ENCODE data around the gene SSBP3. TPM values are rescaled to one million over a fixed set of nuclear protein-coding genes. Genes with fewer than 3 reads are reported as not detected.
"Not testable (repeated sequence)": the region's sequence is repeated elsewhere in the genome, so short reads cannot be mapped to it uniquely, and the experiment has no call there.

SSBP3 gene
- total RNA-seq, 1 donor from 2014 or later: 41.1 TPM

- no peak for DNase-seq (ENCODE audit: low spot score)
These were observed 53.4 kb downstream of the SSBP3 start for GRCh38 chr1:54352755-54353154.

DNA sequence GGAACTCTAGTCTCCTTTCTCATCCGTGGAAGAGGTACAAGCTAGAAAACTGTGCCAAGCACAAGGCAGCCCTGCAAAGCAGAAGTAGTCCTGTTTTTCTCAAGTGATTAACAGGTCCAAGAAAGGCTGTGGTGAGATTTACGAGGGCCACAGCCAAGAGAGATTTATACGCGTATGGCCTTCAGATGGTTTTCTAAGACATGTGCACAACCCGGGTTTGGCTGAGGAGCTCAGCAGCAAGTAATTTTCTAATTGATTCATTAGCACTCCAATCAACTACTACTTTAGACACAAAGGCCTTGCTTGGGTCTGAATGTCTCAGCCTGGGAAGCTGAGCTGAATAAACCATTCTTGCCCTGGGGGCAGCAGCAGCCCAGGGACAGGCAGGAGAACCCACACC, 55.8 kb downstream of the SSBP3 start:
- no peak for DNase-seq (ENCODE audit: low spot score)

GRCh38 chr1:54348700-54349021, 57.5 kb downstream of the SSBP3 start:
- DNase-seq (ENCODE audit: low spot score): no peak

DNA sequence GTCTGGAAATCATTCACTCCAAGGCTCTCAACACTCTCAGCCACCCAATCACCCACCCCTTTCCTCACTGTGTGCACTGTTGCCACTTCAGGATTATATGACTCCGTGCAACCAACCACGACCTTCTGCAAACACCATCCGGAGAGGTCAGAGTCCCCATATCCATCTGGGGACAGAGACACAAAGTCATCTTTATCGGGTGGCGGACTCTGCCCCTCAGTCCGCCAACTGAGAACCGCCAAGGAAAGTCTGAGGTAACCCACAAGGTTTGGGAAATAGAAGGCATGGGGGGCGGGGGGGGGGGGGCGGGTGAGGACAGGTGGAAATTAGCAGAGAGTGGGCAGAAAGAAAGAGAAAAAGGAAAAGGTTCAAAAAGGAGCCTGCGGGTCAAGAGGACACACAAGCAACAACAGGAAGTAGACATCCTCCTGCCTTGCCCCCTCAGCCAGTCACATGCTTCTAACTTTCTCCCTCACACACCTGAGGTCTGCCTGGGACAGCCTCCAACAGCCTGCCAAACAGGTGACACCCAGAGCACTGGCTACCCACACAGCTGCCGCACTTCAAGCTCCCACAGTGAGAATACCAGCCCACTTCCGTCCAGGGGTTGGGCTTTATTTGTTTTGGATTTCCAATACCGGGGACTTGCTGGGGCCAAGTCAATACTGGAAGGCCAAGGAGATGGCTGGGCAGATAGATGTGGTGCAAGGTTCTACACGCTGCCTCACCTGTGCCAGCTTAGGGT, 58.1 kb downstream of the SSBP3 start:
- DNase-seq (ENCODE audit: low spot score): no peak

GRCh38 chr1:54347261-54347954, 58.8 kb downstream of the SSBP3 start:
- DNase-seq (ENCODE audit: low spot score): no peak

GRCh38 chr1:54345548-54345947, 60.6 kb downstream of the SSBP3 start:
- not testable (repeated sequence) for DNase-seq (ENCODE audit: low spot score)

DNA sequence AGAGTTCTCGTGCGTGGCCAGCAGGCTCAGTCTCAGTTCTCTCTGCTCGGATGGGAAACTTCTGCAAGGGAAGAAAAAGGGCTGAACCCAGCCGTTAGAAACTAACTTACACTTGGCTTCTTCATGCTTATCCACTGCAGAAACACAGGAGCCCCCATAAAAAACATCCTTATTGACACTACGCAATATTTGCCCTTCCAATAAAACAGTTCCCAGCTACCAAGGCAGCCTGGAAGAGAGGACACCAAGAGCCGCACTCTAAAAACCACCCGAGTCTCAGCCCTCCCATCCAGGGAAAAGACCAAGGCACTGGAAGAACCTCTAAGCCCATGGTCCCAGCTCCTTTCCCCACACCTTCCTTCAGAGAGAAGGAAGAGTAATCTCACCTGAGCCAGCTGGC, 61.1 kb downstream of the SSBP3 start:
- no peak for DNase-seq (ENCODE audit: low spot score)

GRCh38 chr1:54342742-54343687, 63.2 kb downstream of the SSBP3 start:
- no peak for DNase-seq (ENCODE audit: low spot score)

- no peak for DNase-seq (ENCODE audit: low spot score)
These were observed 63.9 kb downstream of the SSBP3 start for GRCh38 chr1:54342288-54342687.

DNA sequence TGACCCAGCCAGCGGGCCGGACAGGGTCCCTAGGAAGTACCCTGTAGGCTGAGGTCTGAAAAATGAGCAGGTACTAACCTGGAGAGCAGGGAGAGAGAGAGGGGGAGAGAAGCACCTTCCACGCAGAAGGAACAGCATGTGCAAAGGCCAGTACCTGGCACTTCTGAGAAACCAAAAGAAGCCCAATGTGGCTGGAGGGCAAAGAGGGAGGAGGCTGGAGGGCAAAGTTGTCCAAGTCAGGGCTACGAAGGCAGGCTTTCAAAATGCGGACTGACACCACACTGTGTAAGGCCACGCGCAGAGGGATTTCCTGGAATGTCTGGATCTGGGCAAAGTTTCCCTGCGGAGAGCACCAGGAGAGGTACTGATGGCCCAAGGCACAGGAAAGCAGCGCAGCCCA, 64.4 kb downstream of the SSBP3 start:
- DNase-seq (ENCODE audit: low spot score): no peak

GRCh38 chr1:54340878-54341277, 65.3 kb downstream of the SSBP3 start:
- no peak for DNase-seq (ENCODE audit: low spot score)

- no peak for DNase-seq (ENCODE audit: low spot score)
These were observed 65.8 kb downstream of the SSBP3 start for GRCh38 chr1:54340434-54340833.

GRCh38 chr1:54339126-54339525, 67.1 kb downstream of the SSBP3 start:
- no peak for DNase-seq (ENCODE audit: low spot score)

DNA sequence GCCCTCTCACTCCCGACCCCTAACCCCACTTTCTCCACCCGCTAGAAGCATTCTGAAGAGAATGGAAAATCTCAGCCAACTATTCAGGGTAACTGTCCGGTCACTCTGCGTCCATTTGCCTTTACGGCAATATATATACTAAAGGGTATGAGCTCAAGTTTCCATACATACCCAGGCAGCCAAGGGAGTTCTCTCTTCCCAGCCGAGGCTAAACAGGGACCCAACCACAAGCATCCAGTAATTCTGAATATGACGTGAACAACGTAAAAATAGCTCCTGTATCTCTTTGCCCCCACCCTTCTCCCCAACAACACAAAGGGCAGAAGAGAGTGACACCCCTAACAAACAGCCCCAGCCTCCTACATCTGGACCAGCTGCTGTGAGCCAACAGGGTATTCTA, 67.7 kb downstream of the SSBP3 start:
- no peak for DNase-seq (ENCODE audit: low spot score)

GRCh38 chr1:54337928-54338327, 68.3 kb downstream of the SSBP3 start:
- no peak for DNase-seq (ENCODE audit: low spot score)

DNA sequence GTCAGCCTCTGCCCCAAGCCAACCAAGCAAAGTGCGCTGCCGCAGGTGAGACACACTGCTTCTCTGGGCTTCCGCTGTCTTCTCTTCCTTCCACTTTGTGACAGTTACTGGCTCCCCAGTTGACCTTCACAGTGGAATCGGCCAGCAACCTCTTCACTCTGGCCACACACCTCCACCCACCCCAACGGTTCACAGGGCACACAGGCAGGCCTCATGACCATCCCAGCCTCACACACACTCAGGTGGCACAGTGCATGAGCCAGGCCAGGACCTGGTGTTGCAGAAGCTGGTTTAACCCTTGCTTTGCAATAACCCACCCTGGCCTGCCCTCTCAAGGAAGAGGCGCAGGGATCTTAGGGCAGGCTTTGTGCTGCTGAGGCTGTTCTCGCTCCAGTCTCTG, 69.2 kb downstream of the SSBP3 start:
- no peak for DNase-seq (ENCODE audit: low spot score)

- no peak for DNase-seq (ENCODE audit: low spot score)
These were observed 70.1 kb downstream of the SSBP3 start for GRCh38 chr1:54336116-54336515.

DNA sequence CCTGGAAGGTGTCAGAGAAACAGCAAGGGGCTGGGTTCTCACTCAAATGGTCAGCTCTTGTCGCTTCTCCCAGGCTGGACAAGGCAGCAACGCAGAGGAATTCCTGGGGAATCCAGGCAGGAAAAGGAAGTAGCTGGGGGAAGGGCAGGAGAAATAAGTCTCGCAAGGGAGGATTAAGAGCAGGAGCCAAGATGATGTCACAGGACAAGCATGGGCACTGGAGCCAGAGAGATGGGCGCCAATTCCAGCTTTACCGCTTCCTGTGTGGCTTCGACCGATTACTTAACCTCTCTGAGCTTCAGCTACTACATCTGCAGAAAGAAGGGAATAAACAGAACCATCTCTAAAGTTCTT, 70.5 kb downstream of the SSBP3 start:
- DNase-seq (ENCODE audit: low spot score): no peak

- DNase-seq (ENCODE audit: low spot score): no peak
These were observed 71.0 kb downstream of the SSBP3 start for GRCh38 chr1:54335011-54335754.

- DNase-seq (ENCODE audit: low spot score): no peak
These were observed 73.2 kb downstream of the SSBP3 start for GRCh38 chr1:54332781-54333585.

All from mesenteric fat pad (tissue), 1 donor.